Globus pallidus (tissue), 1 donor: ENCODE measurements around the gene ARL14.

Source experiments
- DNase-seq: peaks from one replicate; pipeline ENCODE4 v3.0.0-alpha.2; 2015; ENCODE audit warnings: low spot score

ARL14 gene

DNA sequence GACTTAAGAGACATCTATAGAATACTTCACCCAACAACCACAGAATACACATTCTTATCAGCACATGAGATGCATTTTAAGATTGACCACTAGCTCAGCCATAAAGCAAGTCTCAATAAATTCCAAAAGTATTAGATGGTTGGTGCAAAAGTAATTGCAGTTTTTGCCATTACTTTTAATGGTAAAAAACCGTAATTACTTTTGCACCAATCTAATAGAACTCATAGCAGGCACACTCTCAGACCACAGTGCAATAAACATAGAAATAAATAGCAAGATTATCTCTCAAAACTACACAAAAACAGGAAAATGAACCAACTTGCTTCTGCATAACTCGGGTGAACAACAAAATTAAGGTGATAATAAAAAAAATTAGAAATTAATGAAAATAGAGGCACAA is 45.4 kb downstream of the ARL14 start:
- no peak for DNase-seq

- DNase-seq = no peak
These were observed 48.4 kb downstream of the ARL14 start for GRCh38 chr3:160725338-160725737.
